HepG2 (cell line): ENCODE data around the gene L3MBTL4. TPM values are rescaled to one million over a fixed set of nuclear protein-coding genes. Genes with fewer than 3 reads are reported as not detected.

ENCODE experiments used
- ATAC-seq: fragments of 200-7000 bp; cut with Tn5 transposase; 3 replicates; pipeline ENCODE4 v1.9.1; 2020; ENCODE audit warnings: mild to moderate bottlenecking, moderate library complexity
- BruUV-seq: library from RNA; stranded (reverse); fragments of 400-500 nt; replicated peaks from 2 replicates; lab custom pipeline; 2021; lab: Mats Ljungman, UMichigan
- CTCF ChIA-PET: fragments of 300-600 bp; formaldehyde crosslinking; extraction: SDS; loops from one replicate; lab custom pipeline; 2021; ENCODE audit warnings: low total read pairs, inconsistent platforms, low intra/inter-chr PET ratio; lab: Yijun Ruan, JAX
- POLR2A ChIA-PET: fragments of 350-600 bp; sonication (Branson Sonifier 250); formaldehyde crosslinking; loops from one replicate; lab custom pipeline; 2020; ENCODE audit warnings: antibody characterized with exemption, inconsistent platforms; lab: Yijun Ruan, JAX
- DNase-seq: peaks from one replicate; pipeline ENCODE4 v3.0.0-alpha.2; 2015; ENCODE audit warnings: low spot score
- FAIRE-seq: peaks from 3 replicates; lab custom pipeline; 2011; peaks lifted over from hg19 to GRCh38; lab: Jason Lieb, UNC
- H2AFZ ChIP-seq: one replicate; pipeline ENCODE4 v1.6.1; 2011; ENCODE audit warnings: low read length, inconsistent platforms
- H3K27ac ChIP-seq: fragments of 300-600 bp; 3 replicates; pipeline ENCODE4 v1.8.0; 2011; ENCODE audit warnings: mixed run types, mild to moderate bottlenecking, mixed read lengths, low read length, inconsistent platforms; ENCODE audit not compliant: insufficient read depth; ENCODE audit errors: extremely low read length
- H3K27me3 ChIP-seq, 2 experiments: fragments of 200-600 bp in 1 of 2; 2 replicates in 1 of 2; 3 replicates in 1 of 2; pipeline versions ENCODE4 v1.6.0 to v1.8.0; 2011; ENCODE audit warnings: low read length in 2 of 2, mild to moderate bottlenecking in 2 of 2, moderate library complexity in 2 of 2, inconsistent platforms in 1 of 2; ENCODE audit not compliant: insufficient read depth in 2 of 2, control insufficient read depth in 1 of 2
- H3K36me3 ChIP-seq, 2 experiments: fragments of 200-600 bp in 1 of 2; replicated peaks in 1 of 2; 2 replicates in 1 of 2; 3 replicates in 1 of 2; pipeline versions ENCODE4 v1.5.1 to v1.8.0; 2011; ENCODE audit warnings: low read length in 2 of 2, inconsistent platforms in 1 of 2; ENCODE audit not compliant: insufficient read depth in 2 of 2, control insufficient read depth in 1 of 2
- H3K4me1 ChIP-seq: 2 replicates; pipeline ENCODE4 v1.5.1; 2012; ENCODE audit warnings: low read length, inconsistent platforms; ENCODE audit not compliant: insufficient read depth
- H3K4me2 ChIP-seq: 2 replicates; pipeline ENCODE4 v1.6.0; 2011; ENCODE audit warnings: low read depth, low read length, inconsistent platforms
- H3K4me3 ChIP-seq, 3 experiments: fragments of 200-600 bp in 1 of 3; sonication (generic), shearing (Covaris generic) in 1 of 3; replicated peaks in 1 of 3; 2 replicates each; pipeline ENCODE4 v1.5.1; 2011 to 2016; ENCODE audit warnings: low read length in 3 of 3, inconsistent platforms in 2 of 3, low read depth in 2 of 3, mild to moderate bottlenecking in 2 of 3, control low read depth in 1 of 3, mixed read lengths in 1 of 3; ENCODE audit not compliant: insufficient read depth in 1 of 3
- H3K79me2 ChIP-seq: one replicate; pipeline ENCODE4 v1.6.1; 2011; ENCODE audit warnings: low read length, inconsistent platforms; ENCODE audit not compliant: insufficient read depth
- H3K9ac ChIP-seq: 2 replicates; pipeline ENCODE4 v1.6.0; 2011; ENCODE audit warnings: mild to moderate bottlenecking, low read depth, low read length, inconsistent platforms; ENCODE audit not compliant: insufficient read depth
- H3K9me3 ChIP-seq: 2 replicates; pipeline ENCODE4 v1.5.1; 2012; ENCODE audit warnings: mild to moderate bottlenecking, low read length
- H4K20me1 ChIP-seq: 2 replicates; pipeline ENCODE4 v1.6.0; 2011; ENCODE audit warnings: inconsistent platforms, mild to moderate bottlenecking, low read length, moderate library complexity; ENCODE audit not compliant: insufficient read depth
- FOXK2 ChIP-seq: fragments of 450-650 bp; IDR thresholded peaks from 2 replicates; pipeline ENCODE4 v1.6.1; 2016
- ONECUT2 ChIP-seq: sonication (generic); formaldehyde crosslinking; IDR thresholded peaks from 2 replicates; pipeline ENCODE4 v1.4.0; 2020; ENCODE audit warnings: missing genetic modification reagents
- RNF2 ChIP-seq: fragments of 450-650 bp; conservative IDR thresholded peaks from 2 replicates; pipeline ENCODE4 v1.6.1; 2016; ENCODE audit warnings: low read depth
- UBTF ChIP-seq: sonication (generic); formaldehyde crosslinking; IDR thresholded peaks from 2 replicates; pipeline ENCODE4 v1.4.0; 2020; ENCODE audit warnings: mild to moderate bottlenecking, missing genetic modification reagents
- ZNF512 ChIP-seq: sonication (generic); formaldehyde crosslinking; IDR thresholded peaks from 2 replicates; pipeline ENCODE4 v1.4.0; 2020; ENCODE audit warnings: mild to moderate bottlenecking, missing genetic modification reagents
- ZXDC ChIP-seq: sonication (generic); formaldehyde crosslinking; IDR thresholded peaks from 2 replicates; pipeline ENCODE4 v1.5.0; 2020; ENCODE audit warnings: mild to moderate bottlenecking, missing genetic modification reagents
- WGBS: methylation state at CpG from one replicate; pipeline ENCODE4 v1.1.6; 2017; ENCODE audit warnings: low lambda C conversion rate; 5-methylcytosine and 5-hydroxymethylcytosine counted together
- in situ Hi-C: cut with HindIII; loops from 2 replicates; pipeline ENCODE4 v1.10.0; 2017; ENCODE audit warnings: low pct_unique_long_range_greater_than_20kb; ENCODE audit not compliant: extremely low pct_ligation_motif_present
- intact Hi-C: fragments of 100-400 bp; cut with micrococcal nuclease; formaldehyde crosslinking; loops from one replicate; pipeline ENCODE4 v1.10.0; 2022; ENCODE audit not compliant: unreplicated experiment
- polyA plus RNA-seq, 8 experiments: library from polyadenylated mRNA; depleted of rRNA in 3 of 8; stranded (reverse) in 7 of 8; unstranded in 1 of 8; fragments of >200 nt; fragmentation: Illumina TruSeq in 4 of 8; extraction: Trizol in 4 of 8; gene quantifications; 2 replicates each; pipeline versions ENCODE4 v1.2.1 to v1.2.3, GENCODE V29; 2011 to 2016; ENCODE audit warnings: low read depth in 4 of 8, missing spikeins in 1 of 8, mixed read lengths in 1 of 8; ENCODE audit not compliant: insufficient read depth in 1 of 8
- total RNA-seq, 5 experiments: library from RNA; depleted of rRNA; stranded (reverse); fragments of >200 nt; fragmentation: Illumina TruSeq; extraction: Trizol; gene quantifications; 2 replicates each; pipeline ENCODE4 v1.2.3, GENCODE V29; 2016; ENCODE audit warnings: low read depth in 1 of 5

Gene L3MBTL4
- total and polyA plus RNA-seq, 2 of the 13 experiments (the other 11 are each of a cell fraction or from before 2014, with no cell fraction given) = 10.8 to 13.3 TPM

GRCh38 chr18:6115710-6116109 is 299.0 kb downstream of the L3MBTL4 start:
- DNase-seq (no peak), ATAC-seq (no peak), FAIRE-seq (no peak)
- no peak for TF ChIP-seq RNF2
- no peak for TF ChIP-seq ONECUT2 (CRISPR knock-in tag)
- TF ChIP-seq FOXK2 = no peak
- TF ChIP-seq UBTF (CRISPR knock-in tag) = no peak
- no peak for TF ChIP-seq ZNF512 (CRISPR knock-in tag)
- TF ChIP-seq ZXDC (CRISPR knock-in tag) = no peak
- no peaks in the 10 kb centered on the region; a peak in 2 of 5 replicates for H3K36me3 ChIP-seq
- ChIA-PET POLR2A (no interaction called here), CTCF (no interaction called here)
- H3K79me2 ChIP-seq = no peaks in the 10 kb centered on the region
- no peak overlapping the region for H3K4me3 ChIP-seq
- H3K27me3 ChIP-seq = no peaks in the 10 kb centered on the region
- in situ Hi-C loops = no loop called here
- 95% methylated on average over 4 of the region's 4 CpGs for WGBS
- H3K9me3 ChIP-seq = no peaks in the 10 kb centered on the region
- intact Hi-C loops = no loop called here
- H2AFZ ChIP-seq = no peak overlapping the region
- H3K9ac ChIP-seq = no peak overlapping the region
- BruUV-seq = no TSS peak
- no peaks in the 10 kb centered on the region for H3K4me1 ChIP-seq
- H4K20me1 ChIP-seq = no peaks in the 10 kb centered on the region
- no peak overlapping the region for H3K4me2 ChIP-seq
- H3K27ac ChIP-seq = no peak overlapping the region
